NCI-H2081 (cell line): ENCODE measurements around the gene OR6C4.
"Not testable (repeated sequence)": the region's sequence is repeated elsewhere in the genome, so short reads cannot be mapped to it uniquely, and the experiment has no call there.

Source experiments
- DNase-seq, 2 experiments: peaks; one replicate each; lab custom pipeline; 2025; lab: John Stamatoyannopoulos, UW

The OR6C4 gene

DNA sequence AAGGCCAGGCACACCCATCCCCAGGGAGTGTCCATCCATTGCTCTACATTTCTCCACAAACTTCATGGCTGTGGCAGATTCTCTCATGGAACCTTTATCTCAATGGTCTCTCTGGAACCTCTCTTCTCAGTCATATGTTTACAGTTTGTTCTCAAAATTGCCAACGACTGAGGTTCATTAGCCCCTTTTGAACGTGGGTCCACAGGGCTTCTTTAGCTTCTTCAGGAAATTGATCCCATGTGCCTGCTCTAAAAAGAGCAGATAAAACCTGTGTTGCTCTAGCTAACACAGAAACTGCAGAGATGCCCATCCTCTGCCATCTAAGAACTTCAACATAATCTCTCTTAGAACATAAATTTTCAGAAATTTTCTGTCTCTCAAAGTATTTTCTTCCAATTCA, at the start of gene OR6C4:
TSS of gene OR6C4 (plus strand) at position 301 of the 400 bp plus-strand sequence. CDS start 1,625 bp downstream, outside the sequence.
- DNase-seq: no peak

DNA sequence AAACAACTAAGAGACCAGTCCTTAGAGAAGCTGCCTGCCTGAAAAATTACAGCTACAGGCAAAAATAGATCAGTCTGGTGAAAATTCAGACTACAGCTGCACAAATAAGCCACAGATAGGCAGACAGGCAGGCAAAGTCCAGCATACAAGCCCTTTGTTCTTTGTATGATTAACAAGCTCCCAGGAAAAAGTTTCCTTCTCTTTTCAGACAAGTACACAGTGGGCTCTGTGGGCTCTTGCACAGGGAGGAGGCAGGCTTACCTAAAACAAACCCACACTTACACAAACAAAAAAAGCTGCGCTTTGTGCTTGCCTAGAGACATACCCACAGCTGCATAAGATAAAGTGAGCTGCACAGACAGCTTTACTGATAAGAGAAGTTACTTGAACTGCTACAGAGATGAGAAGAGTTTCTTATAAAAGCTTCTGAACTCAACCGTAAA, 49.6 kb upstream of the OR6C4 start:
- DNase-seq: no peak

DNA sequence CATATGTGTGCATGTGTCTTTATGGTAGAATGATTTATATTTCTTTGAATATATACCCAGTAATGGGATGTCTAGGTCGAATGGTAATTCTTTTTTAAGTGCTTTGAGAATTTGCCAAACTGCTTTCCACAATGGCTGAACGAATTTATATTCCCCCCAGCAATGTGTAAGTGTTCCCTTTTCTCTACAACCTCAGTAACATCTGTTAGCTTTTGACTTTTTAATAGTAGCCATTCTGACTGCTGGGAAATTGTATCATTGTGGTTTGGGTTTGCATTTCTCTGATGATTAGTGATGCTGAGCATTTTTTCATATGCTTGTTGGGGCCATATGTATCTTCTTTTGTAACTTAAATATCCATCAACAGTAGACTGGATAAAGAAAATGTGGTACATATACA, 47.8 kb upstream of the OR6C4 start:
- no peak for DNase-seq

DNA sequence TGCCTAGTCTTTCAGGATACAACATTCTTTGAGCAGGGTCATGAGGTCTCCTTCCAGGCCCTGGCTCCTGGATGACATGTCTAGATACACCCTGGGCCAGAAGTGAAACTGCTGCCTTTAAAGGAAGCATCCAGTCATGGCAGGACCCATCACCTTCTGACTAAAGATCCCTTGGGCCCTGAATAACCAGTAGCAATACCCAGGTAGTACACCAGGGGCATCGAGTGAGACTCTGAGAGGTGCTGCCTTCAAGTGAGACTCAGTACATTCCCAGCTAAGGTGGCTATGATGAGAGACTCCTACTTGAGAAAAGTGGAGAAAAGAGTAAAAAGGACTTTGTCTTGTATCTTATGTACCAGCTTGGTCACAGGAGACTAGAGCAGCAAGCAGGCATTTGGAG, 33.7 kb upstream of the OR6C4 start:
- DNase-seq: no peak

DNA sequence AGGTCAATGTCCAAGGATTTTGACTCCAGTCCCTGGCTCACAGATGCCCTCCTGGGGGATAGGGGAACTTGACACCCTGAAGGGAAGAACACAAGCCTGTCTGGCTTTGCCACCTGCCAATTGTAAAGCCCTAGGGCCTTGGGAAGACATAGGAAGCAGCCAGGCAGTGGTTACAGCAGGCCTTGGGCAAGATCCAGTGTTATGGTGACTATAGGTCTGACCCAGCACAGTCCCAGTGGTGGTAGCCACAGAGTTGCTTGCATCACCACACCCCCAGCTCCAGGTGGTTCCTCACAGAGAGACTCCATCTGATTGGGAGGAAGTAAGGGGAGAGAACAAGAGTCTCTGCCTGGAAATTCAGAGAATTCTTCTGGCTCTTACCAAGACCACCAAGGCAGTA, 33.0 kb upstream of the OR6C4 start:
- DNase-seq: no peak

DNA sequence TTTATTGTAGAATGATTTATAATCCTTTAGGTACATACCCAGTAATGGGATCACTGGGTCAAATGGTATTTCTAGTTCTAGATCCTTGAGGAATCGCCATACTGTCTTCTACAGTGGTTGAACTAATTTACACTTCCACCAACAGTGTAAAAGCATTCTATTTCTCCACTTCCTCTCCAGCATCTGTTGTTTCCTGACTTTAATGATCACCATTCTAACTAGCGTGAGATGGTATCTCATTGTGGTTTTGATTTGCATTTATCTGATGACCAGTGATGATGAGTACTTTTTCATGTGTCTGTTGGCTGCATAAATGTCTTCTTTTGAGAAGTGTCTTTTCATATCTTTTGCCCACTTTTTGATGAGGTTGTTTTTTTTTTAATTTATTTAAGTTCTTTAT, 1.2 kb upstream of the OR6C4 start:
- DNase-seq: not testable (repeated sequence)

DNA sequence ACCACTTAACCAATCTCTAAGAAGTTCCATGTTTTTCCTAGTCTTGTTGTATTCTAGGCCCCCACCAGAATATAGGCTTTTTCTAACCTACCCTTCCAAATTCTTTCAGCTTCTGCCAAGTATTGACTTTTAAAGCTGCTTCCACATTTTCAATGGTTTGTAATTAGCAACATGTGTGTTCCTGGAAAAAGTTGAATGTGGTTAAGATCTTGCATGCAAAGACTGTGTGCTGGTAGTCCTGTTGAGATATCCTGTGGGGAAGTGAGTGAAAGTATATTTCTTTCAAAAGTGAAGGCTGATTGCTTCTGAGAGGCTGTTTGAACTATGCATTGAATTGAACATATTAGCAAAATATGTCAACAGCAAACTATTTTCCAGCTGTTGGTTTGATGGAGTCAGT, 646 bp upstream of the OR6C4 start:
- DNase-seq: no peak

DNA sequence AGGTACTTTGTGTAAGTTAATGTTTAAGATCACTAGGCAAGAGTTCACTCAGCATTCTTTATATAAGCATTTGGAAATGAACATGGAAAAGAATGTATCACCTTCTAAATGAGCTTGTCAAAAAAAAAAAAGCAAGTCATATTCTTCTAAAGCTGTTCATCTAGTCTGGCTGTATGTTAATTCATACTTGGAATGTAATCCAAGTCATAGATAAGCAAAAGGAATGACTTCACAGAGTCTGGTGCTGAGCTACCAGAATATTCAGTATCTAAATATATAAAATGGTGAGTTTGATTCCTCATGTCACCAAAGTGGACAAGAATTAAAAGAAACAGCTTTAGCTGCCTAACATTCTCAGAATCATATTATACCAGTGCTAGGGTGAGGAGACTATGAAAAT, 4.9 kb downstream of the OR6C4 start:
- DNase-seq: no peak

DNA sequence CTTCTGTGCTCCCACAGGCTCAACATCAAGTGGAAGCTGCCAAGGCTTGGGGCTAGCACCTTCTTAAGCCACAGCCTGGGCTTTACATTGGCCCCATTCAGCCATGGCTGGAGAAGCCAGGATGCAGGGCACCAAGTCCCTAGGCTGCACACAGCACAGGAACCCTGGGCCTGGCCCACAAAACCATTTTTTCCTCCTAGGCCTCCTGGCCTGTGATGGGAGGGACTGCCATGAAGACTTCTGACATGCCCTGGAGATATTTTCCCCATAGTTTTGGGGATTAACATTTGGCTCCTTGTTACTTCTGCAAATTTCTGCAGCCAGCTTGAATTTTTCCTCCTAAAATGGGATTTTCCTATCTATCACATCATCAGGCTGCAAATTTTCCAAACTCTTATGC, 20.7 kb downstream of the OR6C4 start:
- not testable (repeated sequence) for DNase-seq

DNA sequence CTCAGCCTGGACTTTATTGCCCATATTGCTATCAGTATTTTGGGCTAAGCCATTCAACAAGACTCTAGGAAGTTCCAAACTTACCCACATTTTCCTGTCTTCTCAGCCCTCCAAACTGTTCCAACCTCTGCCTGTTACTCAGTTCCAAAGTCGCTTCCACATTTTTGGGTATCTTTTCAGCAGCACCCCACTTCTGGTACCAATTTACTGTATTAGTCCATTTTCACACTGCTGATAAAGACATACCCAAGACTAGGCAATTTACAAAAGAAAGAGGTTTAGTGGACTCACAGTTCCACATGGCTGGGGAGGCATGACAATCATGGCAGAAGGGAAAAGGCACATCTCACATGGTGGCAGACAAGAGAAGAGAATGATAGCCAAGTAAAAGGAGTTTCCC, 21.3 kb downstream of the OR6C4 start:
- not testable (repeated sequence) for DNase-seq

DNA sequence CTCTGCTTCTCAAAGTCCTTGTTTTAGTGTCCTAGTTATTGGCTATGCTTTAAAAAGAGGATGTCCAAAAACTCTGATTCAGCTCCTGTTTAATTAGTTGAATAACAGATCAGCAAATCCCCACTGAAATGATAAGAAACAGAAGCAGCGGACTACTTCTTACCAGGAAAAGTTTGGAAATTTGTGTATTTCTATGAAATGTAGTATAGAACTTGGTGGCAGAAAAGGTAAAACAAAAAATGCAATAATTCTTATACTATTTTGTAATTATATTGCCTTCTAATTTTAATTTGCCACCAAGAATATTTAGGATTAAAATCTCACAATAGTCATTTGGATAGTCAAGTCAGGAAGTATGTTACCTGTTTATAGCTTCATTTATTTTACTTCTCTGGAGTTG, 22.8 kb downstream of the OR6C4 start, which contains the start of gene OR2AP1:
TSS of gene OR2AP1 (plus strand) at position 301 of the 400 bp plus-strand sequence. CDS start 1,947 bp downstream, outside the sequence.
- no peak for DNase-seq

DNA sequence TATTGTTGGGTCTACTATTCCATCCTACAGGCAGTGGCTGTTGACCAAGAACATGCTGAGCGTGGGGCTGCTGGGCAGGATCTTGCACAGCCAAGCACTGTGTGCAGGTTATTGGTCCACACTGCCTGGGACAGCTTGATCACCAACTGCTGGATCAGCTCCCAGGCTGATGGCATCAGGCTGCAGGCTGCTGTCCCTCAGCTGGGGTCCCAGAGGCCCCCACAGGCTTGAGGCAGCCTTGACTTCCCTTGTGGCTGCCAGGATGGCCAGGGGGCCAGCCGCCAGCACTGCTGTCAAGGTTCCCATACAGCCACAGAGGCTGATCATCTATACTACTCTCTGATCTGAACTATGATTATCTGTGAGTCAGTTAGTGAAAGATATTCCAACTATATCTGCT, 32.7 kb downstream of the OR6C4 start:
- no peak for DNase-seq

DNA sequence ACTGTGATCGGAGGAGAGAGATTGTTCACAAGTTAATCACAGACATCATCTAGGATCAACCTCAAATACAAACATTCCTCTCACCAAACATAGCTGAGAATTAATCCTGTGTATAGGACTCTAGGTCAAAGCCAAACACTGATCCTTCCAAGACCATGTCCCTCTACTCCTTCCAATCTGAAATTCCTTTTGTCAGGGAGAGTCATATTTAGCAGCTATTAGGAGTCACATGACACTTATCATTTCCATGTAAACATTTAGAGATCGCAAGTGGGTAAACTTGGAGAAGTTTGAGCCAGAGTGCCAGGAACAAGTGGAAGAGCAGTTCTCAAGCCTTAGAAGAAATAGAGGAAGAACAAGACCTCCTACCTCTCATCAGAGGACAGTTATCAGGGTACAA, 36.4 kb downstream of the OR6C4 start:
- DNase-seq: no peak

DNA sequence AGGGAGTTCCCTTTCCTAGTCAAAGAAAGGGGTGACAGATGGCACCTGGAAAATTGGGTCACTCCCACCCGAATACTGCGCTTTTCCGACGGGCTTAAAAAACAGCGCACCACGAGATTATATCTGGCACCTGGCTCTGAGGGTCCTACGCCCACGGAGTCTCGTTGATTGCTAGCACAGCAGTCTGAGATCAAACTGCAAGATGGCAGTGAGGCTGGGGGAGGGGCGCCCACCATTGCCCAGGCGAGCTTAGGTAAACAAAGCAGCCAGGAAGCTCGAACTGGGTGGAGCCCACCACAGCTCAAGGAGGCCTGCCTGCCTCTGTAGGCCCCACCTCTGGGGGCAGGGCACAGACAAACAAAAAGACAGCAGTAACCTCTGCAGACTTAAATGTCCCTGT, 40.8 kb downstream of the OR6C4 start:
- DNase-seq: not testable (repeated sequence)
